SH-SY5Y (cell line): ENCODE data around the gene LRRC23.

Experiments
- GATA2 ChIP-seq: IDR thresholded peaks from 2 replicates; pipeline ENCODE4 v1.6.1; 2011; ENCODE audit warnings: mild to moderate bottlenecking, low read depth, low read length
- GATA3 ChIP-seq: IDR thresholded peaks from 2 replicates; pipeline ENCODE4 v1.6.1; 2011; ENCODE audit warnings: low read depth, mild to moderate bottlenecking, low read length, moderate library complexity

DNA sequence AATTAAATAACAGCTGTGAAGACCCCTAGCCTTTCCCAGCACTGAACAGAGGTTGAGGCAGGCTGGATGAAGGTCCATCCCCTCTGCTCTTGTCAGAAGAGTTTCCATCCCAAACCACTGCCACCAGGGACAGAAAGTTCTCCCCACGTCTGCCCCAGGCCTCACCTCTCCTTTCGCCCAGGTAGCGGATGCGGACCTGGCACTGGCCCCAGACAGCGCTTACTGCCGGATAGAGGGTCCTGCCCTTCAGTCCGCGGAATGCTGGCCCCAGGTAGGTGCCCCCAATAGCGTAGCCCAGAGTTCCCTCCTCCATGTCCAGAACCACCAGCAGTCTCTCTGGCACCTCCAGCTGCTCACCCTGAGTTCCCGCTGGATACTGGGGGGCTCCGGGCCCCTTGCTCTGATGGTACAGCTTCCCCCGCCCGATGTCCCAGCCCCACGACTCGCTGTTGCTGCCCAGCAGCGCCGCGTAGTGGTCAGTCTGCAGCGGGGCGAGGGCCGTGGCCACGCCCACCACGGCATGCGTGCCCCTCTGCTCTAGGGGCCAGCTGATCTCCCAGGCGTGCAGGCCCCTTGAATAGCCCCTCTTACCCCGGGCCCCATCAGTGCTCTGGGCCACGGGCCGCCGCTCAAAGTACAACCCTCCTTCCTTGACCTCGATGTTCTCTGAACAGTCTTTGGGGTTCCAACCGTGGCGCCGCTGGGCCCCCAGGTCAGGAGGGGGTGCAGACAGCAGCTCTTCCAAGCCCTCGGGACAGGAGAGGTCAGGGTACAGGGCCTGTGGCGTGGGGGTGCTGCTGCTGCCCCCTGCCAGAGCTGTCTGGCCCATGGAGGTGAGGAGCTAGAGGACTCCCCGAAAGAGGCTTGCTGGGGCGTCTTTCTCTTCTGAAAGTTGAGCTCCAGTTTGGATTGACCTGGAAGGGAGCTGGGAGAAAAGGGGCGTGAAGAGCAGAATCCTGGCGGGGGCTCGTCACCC, 32.3 kb upstream of the LRRC23 start:
- TF ChIP-seq GATA3, result no peak
- TF ChIP-seq GATA2, result no peak
